Measurements from ENCODE around the gene VASP.
A peak's percentile ranks its signal among the peaks of the same experiment; 100 is the strongest.

VASP gene

GRCh38 chr19:45478454-45479238 is 28.6 kb upstream of the VASP start:
- TF ChIP-seq CTCF (IDR thresholded peaks at IDR 0.05; ENCODE audit: low read length, missing control alignments): peak; percentile 95
- peak; percentile 96 for DNase-seq (ENCODE audit: low read depth)
- peak overlapping the region; percentile 67 for H3K4me3 ChIP-seq (replicated peaks; ENCODE audit: low read depth, low read length)

GRCh38 chr19:45483033-45483432 is 24.2 kb upstream of the VASP start:
- no peak for DNase-seq (ENCODE audit: low read depth)
- no peak for TF ChIP-seq CTCF (IDR thresholded peaks at IDR 0.05; ENCODE audit: low read length, missing control alignments)
- no peak overlapping the region for H3K4me3 ChIP-seq (replicated peaks; ENCODE audit: low read depth, low read length)

- no peak for TF ChIP-seq CTCF (IDR thresholded peaks at IDR 0.05; ENCODE audit: low read length, missing control alignments)
These were observed 22.9 kb upstream of the VASP start for GRCh38 chr19:45484273-45484945.

GRCh38 chr19:45485305-45486077 is 21.8 kb upstream of the VASP start:
- DNase-seq (ENCODE audit: low read depth): peak; percentile 94
- H3K4me3 ChIP-seq (replicated peaks; ENCODE audit: low read depth, low read length): peak overlapping the region; percentile 66
- peak; percentile 94 for TF ChIP-seq CTCF (IDR thresholded peaks at IDR 0.05; ENCODE audit: low read length, missing control alignments)

More at GRCh38 chr19:45484273-45484945, 22.9 kb upstream of the VASP start:
- H3K4me3 ChIP-seq (replicated peaks; ENCODE audit: low read depth, low read length): no peak overlapping the region
- peak; percentile 53 for DNase-seq (ENCODE audit: low read depth)

GRCh38 chr19:45488708-45489107 is 18.6 kb upstream of the VASP start:
- no peak for DNase-seq (ENCODE audit: low read depth)
- H3K4me3 ChIP-seq (replicated peaks; ENCODE audit: low read depth, low read length): no peak overlapping the region
- no peak for TF ChIP-seq CTCF (IDR thresholded peaks at IDR 0.05; ENCODE audit: low read length, missing control alignments)

- H3K4me3 ChIP-seq (replicated peaks; ENCODE audit: low read depth, low read length): no peak overlapping the region
- no peak for TF ChIP-seq CTCF (IDR thresholded peaks at IDR 0.05; ENCODE audit: low read length, missing control alignments)
- DNase-seq (ENCODE audit: low read depth): no peak
These were observed 17.9 kb upstream of the VASP start for GRCh38 chr19:45489216-45489855.
